SK-N-SH (cell line): Measurements from ENCODE around the gene PRR22. TPM values are rescaled to one million over a fixed set of nuclear protein-coding genes. Genes with fewer than 3 reads are reported as not detected.
A peak's percentile ranks its signal among the peaks of the same experiment; 100 is the strongest.

ENCODE experiments used
- ELF1 ChIP-seq: IDR thresholded peaks from 2 replicates; pipeline ENCODE4 v1.4.0; 2012
- EZH2phosphoT487 ChIP-seq: fragments of 200-600 bp; sonication (generic); IDR thresholded peaks from 2 replicates; pipeline ENCODE4 v1.6.1; 2017; ENCODE audit warnings: low read depth, mixed run types, mild to moderate bottlenecking, antibody characterized with exemption, moderate library complexity, borderline replicate concordance
- FOSL2 ChIP-seq: IDR thresholded peaks from 2 replicates; pipeline ENCODE4 v1.4.0; 2012; ENCODE audit warnings: low read depth, mild to moderate bottlenecking, moderate library complexity, borderline replicate concordance
- FOXJ3 ChIP-seq: sonication (generic); formaldehyde crosslinking; IDR thresholded peaks from 2 replicates; pipeline ENCODE4 v1.5.1; 2020; ENCODE audit warnings: mild to moderate bottlenecking, missing genetic modification reagents
- FOXM1 ChIP-seq: IDR thresholded peaks from 2 replicates; pipeline ENCODE4 v1.4.0; 2012; ENCODE audit warnings: low read depth, mild to moderate bottlenecking
- GABPA ChIP-seq: IDR thresholded peaks from 2 replicates; pipeline ENCODE4 v1.4.0; 2012; ENCODE audit warnings: low read depth, mild to moderate bottlenecking
- GATA2 ChIP-seq: sonication (generic); formaldehyde crosslinking; IDR thresholded peaks from 2 replicates; pipeline ENCODE4 v1.5.0; 2020; ENCODE audit warnings: mild to moderate bottlenecking, missing genetic modification reagents
- JUND ChIP-seq: IDR thresholded peaks from 2 replicates; pipeline ENCODE4 v1.4.0; 2012
- MEF2A ChIP-seq: IDR thresholded peaks from 2 replicates; pipeline ENCODE4 v1.4.0; 2012; ENCODE audit warnings: low read depth, borderline replicate concordance
- MXI1 ChIP-seq: IDR thresholded peaks from 2 replicates; pipeline ENCODE4 v1.6.1; 2012; ENCODE audit warnings: mild to moderate bottlenecking, low read depth, low read length, improper control_type of control experiment
- NFIC ChIP-seq: IDR thresholded peaks from 2 replicates; pipeline ENCODE4 v1.4.0; 2012; ENCODE audit warnings: borderline replicate concordance
- NRF1 ChIP-seq: IDR thresholded peaks from 2 replicates; pipeline ENCODE4 v1.6.1; 2012; ENCODE audit warnings: low read depth, mild to moderate bottlenecking, low read length
- POLR2AphosphoS5 ChIP-seq: IDR thresholded peaks from 2 replicates; pipeline ENCODE4 v1.6.1; 2012; ENCODE audit warnings: low read depth, low read length
- RCOR1 ChIP-seq: fragments of 150-350 bp; IDR thresholded peaks from 2 replicates; pipeline ENCODE4 v1.6.1; 2017; ENCODE audit warnings: antibody characterized with exemption, low read length
- SMC3 ChIP-seq: IDR thresholded peaks from 2 replicates; pipeline ENCODE4 v1.6.1; 2012; ENCODE audit warnings: low read depth, low read length, improper control_type of control experiment
- TEAD4 ChIP-seq: IDR thresholded peaks from 2 replicates; pipeline ENCODE4 v1.4.0; 2012; ENCODE audit warnings: mild to moderate bottlenecking, borderline replicate concordance; ENCODE audit not compliant: insufficient read depth
- YY1 ChIP-seq: IDR thresholded peaks from 2 replicates; pipeline ENCODE4 v1.4.0; 2012; ENCODE audit warnings: low read depth, mild to moderate bottlenecking
- polyA plus RNA-seq, 3 experiments: library from polyadenylated mRNA; depleted of rRNA; stranded (reverse); fragments of >200 nt; gene quantifications; 2 replicates each; pipeline ENCODE4 v1.2.3, GENCODE V29; 2012
- TF ChIP-seq, protein P1 (sequence below): fragments of 200-600 bp; sonication (generic); IDR thresholded peaks from 2 replicates; pipeline ENCODE4 v1.6.1; 2017; ENCODE audit warnings: antibody characterized with exemption, mild to moderate bottlenecking, moderate library complexity
- TF ChIP-seq, protein P2 (sequence below): IDR thresholded peaks from 2 replicates; pipeline ENCODE4 v1.6.1; 2012; ENCODE audit warnings: mild to moderate bottlenecking, low read depth, low read length, moderate library complexity
- TF ChIP-seq, protein P3 (sequence below): IDR thresholded peaks from 2 replicates; pipeline ENCODE4 v1.4.0; 2012; ENCODE audit warnings: low read depth, borderline replicate concordance
- TF ChIP-seq, protein P4 (sequence below): IDR thresholded peaks from 2 replicates; pipeline ENCODE4; 2012

PRR22 gene
- polyA plus RNA-seq, 1 of the 3 experiments (the other 2 are of a cell fraction): 0.82 TPM

- TF ChIP-seq, protein P1, sequence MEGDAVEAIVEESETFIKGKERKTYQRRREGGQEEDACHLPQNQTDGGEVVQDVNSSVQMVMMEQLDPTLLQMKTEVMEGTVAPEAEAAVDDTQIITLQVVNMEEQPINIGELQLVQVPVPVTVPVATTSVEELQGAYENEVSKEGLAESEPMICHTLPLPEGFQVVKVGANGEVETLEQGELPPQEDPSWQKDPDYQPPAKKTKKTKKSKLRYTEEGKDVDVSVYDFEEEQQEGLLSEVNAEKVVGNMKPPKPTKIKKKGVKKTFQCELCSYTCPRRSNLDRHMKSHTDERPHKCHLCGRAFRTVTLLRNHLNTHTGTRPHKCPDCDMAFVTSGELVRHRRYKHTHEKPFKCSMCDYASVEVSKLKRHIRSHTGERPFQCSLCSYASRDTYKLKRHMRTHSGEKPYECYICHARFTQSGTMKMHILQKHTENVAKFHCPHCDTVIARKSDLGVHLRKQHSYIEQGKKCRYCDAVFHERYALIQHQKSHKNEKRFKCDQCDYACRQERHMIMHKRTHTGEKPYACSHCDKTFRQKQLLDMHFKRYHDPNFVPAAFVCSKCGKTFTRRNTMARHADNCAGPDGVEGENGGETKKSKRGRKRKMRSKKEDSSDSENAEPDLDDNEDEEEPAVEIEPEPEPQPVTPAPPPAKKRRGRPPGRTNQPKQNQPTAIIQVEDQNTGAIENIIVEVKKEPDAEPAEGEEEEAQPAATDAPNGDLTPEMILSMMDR: peak; percentile 96
- TF ChIP-seq NFIC (no peak), POLR2AphosphoS5 (no peak), GATA2 (no peak), JUND (no peak), RCOR1 (no peak; the same call in 1 of the 2 replicates), SMC3 (peak; percentile 82), MXI1 (no peak), FOXJ3 (no peak), EZH2phosphoT487 (no peak), FOXM1 (no peak), MEF2A (no peak), YY1 (no peak), NRF1 (no peak), ELF1 (no peak), TEAD4 (no peak), FOSL2 (no peak), GABPA (no peak)
- TF ChIP-seq, protein P2, sequence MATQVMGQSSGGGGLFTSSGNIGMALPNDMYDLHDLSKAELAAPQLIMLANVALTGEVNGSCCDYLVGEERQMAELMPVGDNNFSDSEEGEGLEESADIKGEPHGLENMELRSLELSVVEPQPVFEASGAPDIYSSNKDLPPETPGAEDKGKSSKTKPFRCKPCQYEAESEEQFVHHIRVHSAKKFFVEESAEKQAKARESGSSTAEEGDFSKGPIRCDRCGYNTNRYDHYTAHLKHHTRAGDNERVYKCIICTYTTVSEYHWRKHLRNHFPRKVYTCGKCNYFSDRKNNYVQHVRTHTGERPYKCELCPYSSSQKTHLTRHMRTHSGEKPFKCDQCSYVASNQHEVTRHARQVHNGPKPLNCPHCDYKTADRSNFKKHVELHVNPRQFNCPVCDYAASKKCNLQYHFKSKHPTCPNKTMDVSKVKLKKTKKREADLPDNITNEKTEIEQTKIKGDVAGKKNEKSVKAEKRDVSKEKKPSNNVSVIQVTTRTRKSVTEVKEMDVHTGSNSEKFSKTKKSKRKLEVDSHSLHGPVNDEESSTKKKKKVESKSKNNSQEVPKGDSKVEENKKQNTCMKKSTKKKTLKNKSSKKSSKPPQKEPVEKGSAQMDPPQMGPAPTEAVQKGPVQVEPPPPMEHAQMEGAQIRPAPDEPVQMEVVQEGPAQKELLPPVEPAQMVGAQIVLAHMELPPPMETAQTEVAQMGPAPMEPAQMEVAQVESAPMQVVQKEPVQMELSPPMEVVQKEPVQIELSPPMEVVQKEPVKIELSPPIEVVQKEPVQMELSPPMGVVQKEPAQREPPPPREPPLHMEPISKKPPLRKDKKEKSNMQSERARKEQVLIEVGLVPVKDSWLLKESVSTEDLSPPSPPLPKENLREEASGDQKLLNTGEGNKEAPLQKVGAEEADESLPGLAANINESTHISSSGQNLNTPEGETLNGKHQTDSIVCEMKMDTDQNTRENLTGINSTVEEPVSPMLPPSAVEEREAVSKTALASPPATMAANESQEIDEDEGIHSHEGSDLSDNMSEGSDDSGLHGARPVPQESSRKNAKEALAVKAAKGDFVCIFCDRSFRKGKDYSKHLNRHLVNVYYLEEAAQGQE: no peak
- TF ChIP-seq, protein P3, sequence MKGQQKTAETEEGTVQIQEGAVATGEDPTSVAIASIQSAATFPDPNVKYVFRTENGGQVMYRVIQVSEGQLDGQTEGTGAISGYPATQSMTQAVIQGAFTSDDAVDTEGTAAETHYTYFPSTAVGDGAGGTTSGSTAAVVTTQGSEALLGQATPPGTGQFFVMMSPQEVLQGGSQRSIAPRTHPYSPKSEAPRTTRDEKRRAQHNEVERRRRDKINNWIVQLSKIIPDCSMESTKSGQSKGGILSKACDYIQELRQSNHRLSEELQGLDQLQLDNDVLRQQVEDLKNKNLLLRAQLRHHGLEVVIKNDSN: no peak
- TF ChIP-seq, protein P4, sequence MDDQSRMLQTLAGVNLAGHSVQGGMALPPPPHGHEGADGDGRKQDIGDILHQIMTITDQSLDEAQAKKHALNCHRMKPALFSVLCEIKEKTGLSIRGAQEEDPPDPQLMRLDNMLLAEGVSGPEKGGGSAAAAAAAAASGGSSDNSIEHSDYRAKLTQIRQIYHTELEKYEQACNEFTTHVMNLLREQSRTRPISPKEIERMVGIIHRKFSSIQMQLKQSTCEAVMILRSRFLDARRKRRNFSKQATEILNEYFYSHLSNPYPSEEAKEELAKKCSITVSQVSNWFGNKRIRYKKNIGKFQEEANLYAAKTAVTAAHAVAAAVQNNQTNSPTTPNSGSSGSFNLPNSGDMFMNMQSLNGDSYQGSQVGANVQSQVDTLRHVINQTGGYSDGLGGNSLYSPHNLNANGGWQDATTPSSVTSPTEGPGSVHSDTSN: no peak
Measured at GRCh38 chr19:5803752-5804515, 19.4 kb upstream of the PRR22 start (continued).
